Gastroesophageal sphincter (tissue), 4 donors: ENCODE measurements around the gene SLAMF1. TPM values are rescaled to one million over a fixed set of nuclear protein-coding genes. Genes with fewer than 3 reads are reported as not detected.

Source experiments
- ATAC-seq: fragments of 150-250 bp; one replicate; pipeline ENCODE4 v1.9.1; 2016; ENCODE audit warnings: mild to moderate bottlenecking, moderate library complexity
- H3K27ac ChIP-seq, 4 donors: fragments of 200-600 bp; sonication (generic) in 3 of 4; 1 replicate in 3 of 4; 2 replicates in 1 of 4; pipeline ENCODE4 v1.5.1; 2016 to 2019
- H3K27me3 ChIP-seq: fragments of 200-600 bp; sonication (generic); one replicate; pipeline ENCODE4 v1.5.1; 2019
- H3K36me3 ChIP-seq, 2 donors: fragments of 200-600 bp; sonication (generic); one replicate each; pipeline ENCODE4 v1.5.1; 2019; ENCODE audit warnings: control low read depth in 1 of 2
- H3K4me1 ChIP-seq, 3 donors: fragments of 200-600 bp; sonication (generic); 1 replicate in 2 of 3; 2 replicates in 1 of 3; pipeline ENCODE4 v1.5.1; 2016 to 2019; ENCODE audit warnings: control low read depth in 2 of 3
- H3K4me3 ChIP-seq, 2 donors: fragments of 200-600 bp; sonication (generic); one replicate each; pipeline ENCODE4 v1.5.1; 2019; ENCODE audit warnings: mild to moderate bottlenecking in 1 of 2, moderate library complexity in 1 of 2
- H3K9me3 ChIP-seq, 3 donors: fragments of 200-600 bp; sonication (generic); one replicate each; pipeline ENCODE4 v1.5.1; 2017 to 2019; ENCODE audit warnings: control low read depth in 2 of 3
- CTCF ChIP-seq, 4 experiments: fragments of 200-600 bp in 2 of 4; fragments of 450-650 bp in 2 of 4; sonication (generic) in 1 of 4; IDR thresholded peaks; one replicate each; pipeline ENCODE4 v1.5.1; 2017 to 2019; ENCODE audit warnings: antibody characterized with exemption in 4 of 4, mild to moderate bottlenecking in 2 of 4, moderate library complexity in 2 of 4
- EP300 ChIP-seq: sonication (generic); formaldehyde crosslinking; IDR thresholded peaks from one replicate; pipeline ENCODE4 v1.6.1; 2017; ENCODE audit warnings: antibody characterized with exemption, mild to moderate bottlenecking
- POLR2A ChIP-seq, 2 donors: fragments of 450-650 bp; IDR thresholded peaks; one replicate each; pipeline ENCODE4 v1.6.1; 2017; ENCODE audit warnings: antibody characterized with exemption in 2 of 2, mild to moderate bottlenecking in 2 of 2, moderate library complexity in 1 of 2
- POLR2AphosphoS5 ChIP-seq: sonication (generic); formaldehyde crosslinking; IDR thresholded peaks from one replicate; pipeline ENCODE4 v1.6.1; 2017; ENCODE audit warnings: antibody characterized with exemption
- WGBS, 2 donors: methylation state at CpG; one replicate each; pipeline ENCODE4 v1.1.5; 2018; ENCODE audit warnings: low coverage in 1 of 2; 5-methylcytosine and 5-hydroxymethylcytosine counted together
- total RNA-seq, 4 donors: library from RNA; depleted of rRNA; stranded (reverse); fragments of >200 nt; gene quantifications; one replicate each; pipeline ENCODE4 v1.1.0, GENCODE V29; 2016

SLAMF1 gene
- total RNA-seq, 4 donors from 2014 or later = 0.12 to 2.8 (median 1.2) TPM; not detected in 1

DNA sequence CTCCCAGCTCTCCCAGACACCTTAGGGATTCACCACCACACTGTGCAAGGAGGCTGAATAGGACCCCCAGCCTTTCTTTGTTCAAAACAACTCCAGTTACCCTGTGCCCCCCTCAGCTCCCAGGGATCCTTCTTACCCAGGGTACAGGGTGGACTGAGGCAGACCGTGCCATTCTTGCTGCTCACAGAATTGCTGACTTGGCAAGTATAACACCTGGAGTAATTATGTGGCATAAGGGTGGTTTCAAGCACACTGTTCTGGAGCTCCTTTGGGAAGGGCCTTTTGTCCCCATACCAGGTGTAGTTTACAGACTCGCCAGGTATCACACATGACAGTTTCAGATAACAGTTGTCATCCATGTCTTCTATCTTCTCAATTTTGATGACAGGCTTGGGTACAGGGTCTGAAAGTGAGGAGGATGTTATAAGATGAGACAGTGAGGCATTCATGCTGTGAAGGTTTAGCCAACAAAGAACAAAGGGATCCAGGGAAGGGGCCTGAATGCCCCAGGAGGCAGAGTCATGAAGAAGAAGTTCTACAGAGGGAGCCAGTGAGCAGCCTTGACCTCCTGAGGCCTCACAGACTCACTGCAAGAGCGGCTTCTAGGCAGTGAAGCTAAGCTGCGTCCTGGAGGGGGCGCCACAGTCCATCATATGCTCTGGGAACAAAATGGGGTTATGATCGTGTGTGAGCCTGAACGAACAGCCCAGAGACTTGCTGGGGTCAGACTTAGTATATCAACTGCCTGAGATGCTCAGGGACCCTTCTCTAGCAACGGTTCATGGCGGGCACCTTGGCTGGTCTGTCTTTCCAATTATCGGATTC lies 34.4 kb upstream of the SLAMF1 start:
- peaks cover 57% of the 10 kb centered on the region for H3K27me3 ChIP-seq
- H3K4me1 ChIP-seq = no peaks in the 10 kb centered on the region
- no peaks in the 10 kb centered on the region for H3K9me3 ChIP-seq
- no peaks in the 10 kb centered on the region for H3K36me3 ChIP-seq
- H3K27ac ChIP-seq = no peak overlapping the region
- no peak for TF ChIP-seq POLR2A (IDR thresholded peaks at IDR 0.05)
- peak in 2 of 4 experiments; percentile 30 to 34 for TF ChIP-seq CTCF (IDR thresholded peaks at IDR 0.05)
- no peak for TF ChIP-seq POLR2AphosphoS5
- 34 to 46% methylated on average over 3 to 6 of the region's 10 CpGs for WGBS, 2 donors
- no peak overlapping the region for H3K4me3 ChIP-seq
- ATAC-seq = no peak

DNA sequence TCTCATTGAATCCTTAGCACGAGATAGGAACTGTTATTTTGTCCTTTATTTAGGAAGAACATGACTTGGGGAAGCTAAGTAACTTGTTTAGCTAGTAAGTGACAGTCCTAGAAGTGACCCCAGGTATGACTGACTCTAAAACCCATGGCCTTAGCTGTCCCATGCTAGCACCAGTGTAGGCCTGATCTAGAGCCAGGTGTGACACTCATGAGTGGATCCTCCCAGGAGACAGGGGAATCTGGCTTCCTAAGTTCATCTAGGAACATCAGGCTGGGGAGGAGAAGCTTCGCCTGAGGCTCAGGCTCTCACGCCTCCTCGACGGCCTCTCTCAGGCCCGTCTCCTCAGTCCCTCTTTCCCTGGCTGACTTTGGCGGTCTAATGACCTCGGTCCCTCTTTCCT lies 33.6 kb upstream of the SLAMF1 start:
- Histone ChIP-seq H3K36me3 (no peaks in the 10 kb centered on the region), H3K27ac (no peak overlapping the region), H3K4me3 (no peak overlapping the region), H3K9me3 (no peaks in the 10 kb centered on the region), H3K27me3 (peaks cover 59% of the 10 kb centered on the region), H3K4me1 (no peaks in the 10 kb centered on the region)
- WGBS, 2 donors = 73 to 100% methylated on average over 3 to 6 of the region's 8 CpGs
- TF ChIP-seq CTCF (IDR thresholded peaks at IDR 0.05) = no peak
- no peak for TF ChIP-seq EP300
- TF ChIP-seq POLR2AphosphoS5 = no peak
- no peak for TF ChIP-seq POLR2A (IDR thresholded peaks at IDR 0.05)
- ATAC-seq = no peak

DNA sequence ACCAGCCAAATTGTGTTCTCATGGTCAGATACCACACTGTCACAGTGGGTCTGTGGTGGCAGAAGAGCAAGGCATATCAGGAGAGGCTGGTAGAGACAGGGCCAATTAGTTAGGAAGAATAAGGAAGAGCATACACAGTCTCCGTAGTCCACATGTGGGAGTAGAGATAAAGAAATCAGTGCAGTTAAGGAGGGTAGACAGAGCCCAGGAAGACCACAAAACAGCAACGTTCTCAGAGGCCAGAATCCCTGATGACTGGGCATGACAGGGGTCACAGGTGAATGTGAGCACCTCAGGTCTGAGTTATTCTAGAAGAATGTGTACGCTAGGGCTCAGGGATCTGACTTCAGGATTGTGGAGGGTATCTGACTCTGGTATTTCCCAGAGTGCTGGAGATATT lies 33.0 kb upstream of the SLAMF1 start:
- Histone ChIP-seq H3K27ac (no peak overlapping the region), H3K27me3 (peaks cover 62% of the 10 kb centered on the region), H3K4me3 (no peak overlapping the region), H3K9me3 (no peaks in the 10 kb centered on the region), H3K4me1 (no peaks in the 10 kb centered on the region), H3K36me3 (no peaks in the 10 kb centered on the region)
- ATAC-seq = no peak
- TF ChIP-seq EP300 (no peak), POLR2AphosphoS5 (no peak), CTCF (IDR thresholded peaks at IDR 0.05) (no peak), POLR2A (IDR thresholded peaks at IDR 0.05) (no peak)
- WGBS, 2 donors = 46 to 64% methylated on average over 2 of the region's 3 CpGs

GRCh38 chr1:160676869-160677597 lies 30.2 kb upstream of the SLAMF1 start:
- Histone ChIP-seq H3K9me3 (no peaks in the 10 kb centered on the region), H3K4me3 (no peak overlapping the region), H3K36me3 (no peaks in the 10 kb centered on the region), H3K27me3 (peaks cover 48% of the 10 kb centered on the region), H3K27ac (no peak overlapping the region), H3K4me1 (no peaks in the 10 kb centered on the region)
- no peak for TF ChIP-seq POLR2AphosphoS5
- no peak for TF ChIP-seq EP300
- no peak for TF ChIP-seq POLR2A (IDR thresholded peaks at IDR 0.05)
- no peak for TF ChIP-seq CTCF (IDR thresholded peaks at IDR 0.05)
- WGBS, 2 donors = 64 to 69% methylated on average over 7 to 12 of the region's 13 CpGs
- ATAC-seq = no peak
